RPMI7951 (cell line): ENCODE results near the gene ZNF423. TPM values are rescaled to one million over a fixed set of nuclear protein-coding genes. Genes with fewer than 3 reads are reported as not detected.
"Not testable (repeated sequence)": the region's sequence is repeated elsewhere in the genome, so short reads cannot be mapped to it uniquely, and the experiment has no call there.

Experiments used
- DNase-seq: peaks from one replicate; pipeline ENCODE4 v3.0.0-alpha.2; 2012; ENCODE audit warnings: low read depth
- total RNA-seq: library from RNA; depleted of rRNA; stranded (reverse); fragments of >200 nt; shearing (Covaris generic); gene quantifications from 2 replicates; pipeline ENCODE4 v1.2.3, GENCODE V29; 2014

The ZNF423 gene
- total RNA-seq, 1 experiment from 2014 or later: under 0.01 TPM

GRCh38 chr16:49514073-49514980 is 341.6 kb downstream of the ZNF423 start:
- DNase-seq: no peak

DNA sequence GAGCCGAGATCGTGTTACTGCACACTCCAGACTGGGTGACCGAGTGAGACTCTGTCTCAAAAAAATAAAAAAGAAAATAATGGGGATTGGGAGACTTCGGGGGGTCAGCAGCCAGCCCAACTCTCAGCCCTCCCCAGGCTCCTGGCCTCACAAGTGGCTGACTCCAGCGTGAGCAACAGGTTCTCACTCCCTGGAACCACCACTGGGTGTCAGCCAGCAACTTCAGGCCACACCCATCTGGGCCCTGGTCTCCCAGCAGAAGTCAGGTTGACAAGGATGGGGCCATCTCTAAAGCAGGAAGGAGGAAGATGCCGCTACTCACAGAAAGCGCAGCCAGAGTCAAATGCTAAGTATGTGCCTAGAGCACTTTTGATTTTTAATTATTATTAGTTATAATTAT is 342.9 kb downstream of the ZNF423 start:
- DNase-seq: no peak

GRCh38 chr16:49510654-49511305 is 345.1 kb downstream of the ZNF423 start:
- no peak for DNase-seq

GRCh38 chr16:49510141-49510540 is 345.8 kb downstream of the ZNF423 start:
- no peak for DNase-seq

DNA sequence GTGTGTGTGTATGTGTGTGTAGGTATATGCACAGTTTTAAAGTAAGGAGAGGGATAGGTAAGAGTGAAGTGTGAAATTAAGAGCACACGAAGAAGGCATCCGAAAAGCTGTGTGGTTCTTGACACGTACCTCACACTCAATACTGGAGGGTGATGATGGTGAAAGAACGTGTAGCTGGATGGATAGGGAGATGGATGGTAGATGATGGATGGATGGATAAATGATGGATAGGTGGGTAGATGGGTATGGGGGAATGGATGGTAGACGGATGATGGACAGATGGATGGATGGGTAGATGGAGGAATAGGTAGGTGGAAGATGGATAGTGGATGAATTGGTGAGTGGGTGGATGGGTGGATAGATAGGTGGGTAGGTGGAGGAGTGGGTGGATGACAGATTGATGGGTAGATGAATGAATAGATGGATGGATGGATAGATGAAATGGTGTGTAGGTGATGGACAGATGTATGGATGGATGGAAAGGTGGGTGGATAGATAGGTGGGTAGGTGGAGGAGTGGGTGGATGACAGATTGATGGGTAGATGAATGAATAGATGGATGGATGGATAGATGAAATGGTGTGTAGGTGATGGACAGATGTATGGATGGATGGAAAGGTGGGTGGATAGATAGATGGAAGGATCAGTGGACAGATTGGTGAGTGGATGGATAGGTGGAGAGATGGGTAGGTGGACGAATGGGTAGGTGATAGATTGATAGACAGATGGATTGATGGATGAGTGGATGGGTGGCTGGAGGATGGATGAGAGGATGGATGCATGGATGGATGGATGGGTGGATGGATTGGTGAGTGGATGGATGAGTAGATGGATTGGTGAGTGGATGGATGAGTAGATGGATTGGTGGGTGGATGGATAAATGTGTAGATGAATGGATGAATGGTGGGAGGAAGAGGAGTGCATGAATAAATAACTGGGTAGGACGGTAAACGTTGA is 349.6 kb downstream of the ZNF423 start:
- DNase-seq: not testable (repeated sequence)

- DNase-seq: no peak
Measured at GRCh38 chr16:49505556-49505955, 350.4 kb downstream of the ZNF423 start.

- DNase-seq: no peak
Measured at GRCh38 chr16:49504626-49505025, 351.3 kb downstream of the ZNF423 start.

- DNase-seq: no peak
Measured at GRCh38 chr16:49504023-49504364, 351.9 kb downstream of the ZNF423 start.

DNA sequence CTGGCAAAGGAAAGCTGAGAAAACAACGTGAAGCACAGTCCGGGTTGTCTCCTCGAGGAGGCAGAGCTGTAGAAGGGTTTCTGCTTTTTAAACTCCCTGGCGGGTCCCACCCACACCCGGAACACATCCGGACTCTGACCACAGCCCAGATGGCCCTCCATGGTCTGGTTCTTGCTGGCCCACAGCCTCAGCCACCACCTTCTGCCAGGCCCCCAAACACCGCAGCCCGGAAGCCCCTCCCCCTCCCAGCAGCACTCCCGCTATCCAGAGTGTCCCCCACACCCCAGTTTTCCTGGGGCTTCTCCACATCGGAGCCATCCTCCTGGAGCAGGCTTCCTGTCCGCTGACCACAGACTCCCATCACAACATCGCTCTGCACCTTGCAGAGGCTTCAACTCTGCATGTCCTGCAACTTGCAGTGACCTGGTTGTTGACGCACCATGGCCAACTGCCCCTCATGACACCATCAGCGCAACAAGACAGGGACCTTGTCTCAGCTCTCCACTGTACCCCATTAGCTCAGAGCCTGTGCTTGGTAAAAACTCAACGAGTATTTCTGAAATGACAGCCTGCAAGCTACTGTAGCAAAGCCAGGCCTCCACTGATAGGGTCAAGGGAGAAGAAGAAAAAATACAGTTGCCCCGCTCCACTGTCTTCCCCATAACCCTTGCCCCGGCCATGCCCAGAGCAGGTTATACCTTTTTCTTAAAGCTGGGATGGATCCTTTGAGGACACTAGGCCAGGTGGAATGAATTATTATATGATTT is 352.5 kb downstream of the ZNF423 start:
- DNase-seq: no peak

DNA sequence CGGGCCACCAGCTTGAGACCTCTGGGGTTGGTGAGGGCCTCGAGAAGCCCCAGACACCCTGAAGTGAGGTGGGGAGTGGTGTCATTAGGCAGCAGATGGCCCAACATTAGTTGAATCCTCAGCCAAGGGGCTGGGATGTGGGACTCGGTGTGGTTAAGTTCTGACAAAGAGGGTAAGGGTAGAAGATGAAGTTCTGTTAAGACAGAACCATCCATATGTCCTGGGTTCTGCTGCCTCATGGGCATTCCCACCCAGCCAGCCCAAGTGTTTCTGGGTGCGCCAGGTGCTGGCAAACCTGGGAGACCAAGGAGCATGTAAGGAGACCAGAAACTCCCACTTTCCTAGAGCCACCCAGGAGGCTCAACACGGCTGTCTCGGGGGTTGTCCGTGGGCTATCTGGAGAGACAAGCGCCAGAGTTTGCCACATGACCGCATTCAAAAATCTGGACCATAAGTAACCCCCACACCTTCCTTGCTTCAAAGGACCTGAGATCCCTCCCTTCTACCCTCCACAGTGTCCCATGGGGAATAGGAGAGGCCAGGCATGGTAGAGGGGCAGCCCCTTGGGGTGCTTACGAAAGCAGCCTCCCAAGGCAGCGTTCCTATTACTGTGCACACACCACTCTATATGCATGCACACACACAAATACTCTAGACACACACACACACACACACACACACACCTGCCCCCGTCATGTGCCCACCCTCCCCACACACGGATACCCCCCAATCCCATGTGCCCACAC is 353.6 kb downstream of the ZNF423 start:
- DNase-seq: no peak

GRCh38 chr16:49499869-49500610 is 355.9 kb downstream of the ZNF423 start:
- no peak for DNase-seq

DNA sequence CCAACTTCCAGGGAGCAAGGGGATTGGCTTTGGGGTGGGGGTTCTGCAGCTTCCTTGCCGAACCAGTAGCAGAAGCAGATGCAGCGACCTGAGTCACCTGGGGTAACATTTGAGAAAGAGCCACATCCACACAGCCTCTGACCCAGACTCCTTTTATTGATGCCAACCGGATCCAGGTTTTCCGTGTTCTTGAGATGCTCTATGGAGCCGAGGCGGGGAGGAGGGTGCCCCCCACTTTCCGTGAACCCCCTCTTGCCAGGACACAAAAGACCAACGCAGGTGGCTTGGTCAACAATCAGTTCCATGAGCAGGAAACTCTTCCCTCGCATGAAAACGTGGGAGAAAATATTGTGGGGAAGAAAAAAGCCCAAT is 356.5 kb downstream of the ZNF423 start:
- DNase-seq: no peak

DNA sequence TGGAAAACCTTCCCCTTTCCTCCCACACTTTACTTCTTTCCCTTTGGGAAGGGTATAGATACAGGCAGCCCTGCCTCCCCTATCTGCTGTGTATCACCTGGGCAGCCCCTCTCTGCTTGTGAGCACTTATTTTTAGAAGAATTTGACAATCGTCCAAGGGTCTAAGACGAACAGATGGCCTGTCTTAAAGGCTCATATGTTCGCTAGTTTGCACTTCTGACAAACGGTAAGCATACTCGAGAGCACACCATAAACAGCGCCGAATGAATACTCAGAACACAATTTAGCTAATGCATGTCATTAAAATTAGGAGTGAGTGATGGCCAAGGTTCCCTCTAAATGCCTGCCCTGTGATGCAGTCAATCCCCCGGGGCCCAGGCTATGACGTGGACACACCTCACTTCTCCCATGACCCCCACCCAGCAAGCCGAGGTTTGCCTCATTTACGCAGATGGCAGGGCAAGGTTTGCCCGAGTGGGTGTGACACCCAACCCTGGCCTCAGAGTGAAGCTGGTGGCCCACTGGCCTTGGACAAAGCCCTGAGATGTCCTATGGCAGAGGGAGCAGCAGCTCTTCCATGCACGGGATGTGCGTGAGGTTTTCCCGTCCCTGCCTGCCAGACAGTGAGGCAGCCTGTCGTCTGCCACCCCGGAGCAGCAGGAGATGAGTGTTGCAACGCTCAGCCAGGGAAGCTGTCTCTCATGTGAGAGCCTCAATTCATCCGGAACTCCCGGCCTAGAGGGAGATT is 357.1 kb downstream of the ZNF423 start:
- DNase-seq: no peak

- no peak for DNase-seq
Measured at GRCh38 chr16:49498264-49498663, 357.6 kb downstream of the ZNF423 start.

- no peak for DNase-seq
Measured at GRCh38 chr16:49497466-49497865, 358.4 kb downstream of the ZNF423 start.

DNA sequence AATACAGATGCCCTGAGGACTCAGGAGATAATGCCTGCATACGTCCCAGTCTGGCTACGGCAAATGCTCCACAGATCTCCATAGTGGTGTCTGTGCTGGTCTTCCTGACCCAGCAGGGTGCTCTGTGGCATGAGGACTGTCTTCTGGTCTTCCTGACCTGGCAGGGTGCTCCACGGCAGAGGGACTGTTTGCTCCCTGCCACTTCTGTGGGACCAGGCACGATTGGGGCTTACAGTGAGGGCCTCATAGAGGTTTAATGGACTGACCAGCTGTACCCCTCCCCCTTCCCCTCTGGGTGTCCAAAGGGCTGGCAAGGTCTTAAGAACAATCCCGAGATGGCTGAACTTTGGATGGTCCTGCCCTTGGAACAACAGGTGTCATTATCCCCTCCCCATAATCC is 359.3 kb downstream of the ZNF423 start:
- DNase-seq: no peak

GRCh38 chr16:49495596-49496355 is 360.1 kb downstream of the ZNF423 start:
- no peak for DNase-seq

- DNase-seq: no peak
Measured at GRCh38 chr16:49494891-49495566, 360.9 kb downstream of the ZNF423 start.
